ENCODE measurements around the gene PDZD2.
A peak's percentile ranks its signal among the peaks of the same experiment; 100 is the strongest.

The PDZD2 gene

DNA sequence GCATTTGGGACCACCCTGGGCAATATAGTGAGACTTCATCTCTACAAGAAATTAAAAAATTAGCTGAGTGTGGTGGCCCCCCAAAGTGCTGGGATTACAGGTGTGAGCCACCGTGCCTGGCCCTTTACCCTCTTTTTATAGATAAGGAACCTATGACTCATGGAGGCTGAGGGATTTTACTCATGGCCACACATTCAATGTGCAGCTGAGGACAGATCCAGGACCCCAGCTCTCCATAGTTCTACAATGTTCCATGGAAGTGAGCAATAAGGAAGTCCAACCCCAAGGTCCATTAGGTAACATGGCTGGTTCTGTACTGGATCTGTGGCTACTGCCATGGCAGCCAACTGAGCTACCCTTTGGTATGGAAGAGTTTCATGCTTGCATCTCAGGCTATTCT is 25.3 kb upstream of the PDZD2 start:
- no peak overlapping the region for H3K9ac ChIP-seq
- H3K79me2 ChIP-seq, result no peaks in the 10 kb centered on the region
- H3K4me1 ChIP-seq, result no peaks in the 10 kb centered on the region
- H3K27me3 ChIP-seq (ENCODE audit: control insufficient read depth, insufficient read depth, low read length), result no peaks in the 10 kb centered on the region
- H3K36me3 ChIP-seq (ENCODE audit: control insufficient read depth, insufficient read depth, low read length), result no peaks in the 10 kb centered on the region
- H3K27ac ChIP-seq, result no peak overlapping the region
- H2AFZ ChIP-seq, result no peak overlapping the region
- H3K9me3 ChIP-seq (ENCODE audit: control insufficient read depth, low read length), result no peaks in the 10 kb centered on the region
- no peak overlapping the region for H3K4me2 ChIP-seq (ENCODE audit: low read length)
- TF ChIP-seq, protein P1, sequence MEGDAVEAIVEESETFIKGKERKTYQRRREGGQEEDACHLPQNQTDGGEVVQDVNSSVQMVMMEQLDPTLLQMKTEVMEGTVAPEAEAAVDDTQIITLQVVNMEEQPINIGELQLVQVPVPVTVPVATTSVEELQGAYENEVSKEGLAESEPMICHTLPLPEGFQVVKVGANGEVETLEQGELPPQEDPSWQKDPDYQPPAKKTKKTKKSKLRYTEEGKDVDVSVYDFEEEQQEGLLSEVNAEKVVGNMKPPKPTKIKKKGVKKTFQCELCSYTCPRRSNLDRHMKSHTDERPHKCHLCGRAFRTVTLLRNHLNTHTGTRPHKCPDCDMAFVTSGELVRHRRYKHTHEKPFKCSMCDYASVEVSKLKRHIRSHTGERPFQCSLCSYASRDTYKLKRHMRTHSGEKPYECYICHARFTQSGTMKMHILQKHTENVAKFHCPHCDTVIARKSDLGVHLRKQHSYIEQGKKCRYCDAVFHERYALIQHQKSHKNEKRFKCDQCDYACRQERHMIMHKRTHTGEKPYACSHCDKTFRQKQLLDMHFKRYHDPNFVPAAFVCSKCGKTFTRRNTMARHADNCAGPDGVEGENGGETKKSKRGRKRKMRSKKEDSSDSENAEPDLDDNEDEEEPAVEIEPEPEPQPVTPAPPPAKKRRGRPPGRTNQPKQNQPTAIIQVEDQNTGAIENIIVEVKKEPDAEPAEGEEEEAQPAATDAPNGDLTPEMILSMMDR (IDR thresholded peaks at IDR 0.05), result no peak
- no peak overlapping the region for H3K4me3 ChIP-seq (ENCODE audit: low read depth, low read length)

GRCh38 chr5:31614151-31615020 is 24.5 kb upstream of the PDZD2 start:
- H3K9me3 ChIP-seq (ENCODE audit: control insufficient read depth, low read length), result no peaks in the 10 kb centered on the region

DNA sequence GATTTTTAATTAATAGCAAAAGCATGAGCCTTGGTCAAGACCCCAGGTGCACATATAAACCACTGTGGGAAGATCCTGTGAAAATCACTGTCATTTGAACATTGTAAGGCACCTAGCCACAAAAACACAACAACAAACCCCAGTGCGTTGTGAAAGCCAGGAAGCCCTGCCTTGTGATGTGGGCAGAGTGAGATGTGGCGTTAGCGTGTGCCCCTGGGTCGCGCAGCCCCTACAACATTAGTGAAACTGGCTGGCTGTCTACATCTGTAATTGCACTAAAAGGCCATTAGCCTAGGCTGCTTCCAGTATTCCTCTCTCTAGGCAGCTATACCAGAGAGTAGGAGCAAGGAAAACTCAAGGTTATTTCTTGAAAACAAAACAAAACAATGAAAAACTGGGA is 21.1 kb upstream of the PDZD2 start:
- Histone ChIP-seq H3K36me3 (ENCODE audit: control insufficient read depth, insufficient read depth, low read length) (no peaks in the 10 kb centered on the region), H3K79me2 (no peaks in the 10 kb centered on the region), H3K4me3 (ENCODE audit: low read depth, low read length) (no peak overlapping the region), H3K4me1 (no peaks in the 10 kb centered on the region), H3K27me3 (ENCODE audit: control insufficient read depth, insufficient read depth, low read length) (no peaks in the 10 kb centered on the region), H3K9ac (no peak overlapping the region), H2AFZ (peak overlapping the region; percentile 69), H3K9me3 (ENCODE audit: control insufficient read depth, low read length) (no peaks in the 10 kb centered on the region), H3K4me2 (ENCODE audit: low read length) (no peak overlapping the region), H3K27ac (no peak overlapping the region)
- TF ChIP-seq, protein P1 (IDR thresholded peaks at IDR 0.05), result no peak

More at GRCh38 chr5:31614151-31615020, 24.5 kb upstream of the PDZD2 start:
- Histone ChIP-seq H3K27ac (no peak overlapping the region), H3K36me3 (ENCODE audit: control insufficient read depth, insufficient read depth, low read length) (no peaks in the 10 kb centered on the region), H3K79me2 (no peaks in the 10 kb centered on the region), H3K4me3 (ENCODE audit: low read depth, low read length) (no peak overlapping the region), H3K4me2 (ENCODE audit: low read length) (no peak overlapping the region), H3K27me3 (ENCODE audit: control insufficient read depth, insufficient read depth, low read length) (no peaks in the 10 kb centered on the region), H2AFZ (no peak overlapping the region), H3K9ac (no peak overlapping the region), H3K4me1 (no peaks in the 10 kb centered on the region)
- TF ChIP-seq, protein P1 (IDR thresholded peaks at IDR 0.05), result no peak

GRCh38 chr5:31620026-31620425 is 18.9 kb upstream of the PDZD2 start:
- Histone ChIP-seq H3K27ac (no peak overlapping the region), H3K4me3 (ENCODE audit: low read depth, low read length) (no peak overlapping the region), H3K9ac (no peak overlapping the region), H3K36me3 (ENCODE audit: control insufficient read depth, insufficient read depth, low read length) (no peaks in the 10 kb centered on the region), H3K4me1 (no peaks in the 10 kb centered on the region), H3K4me2 (ENCODE audit: low read length) (no peak overlapping the region), H2AFZ (no peak overlapping the region), H3K79me2 (no peaks in the 10 kb centered on the region), H3K27me3 (ENCODE audit: control insufficient read depth, insufficient read depth, low read length) (no peaks in the 10 kb centered on the region), H3K9me3 (ENCODE audit: control insufficient read depth, low read length) (no peaks in the 10 kb centered on the region)
- TF ChIP-seq, protein P1 (IDR thresholded peaks at IDR 0.05), result no peak

- TF ChIP-seq, protein P1 (IDR thresholded peaks at IDR 0.05), result no peak
- H3K79me2 ChIP-seq, result no peaks in the 10 kb centered on the region
- H3K27me3 ChIP-seq (ENCODE audit: control insufficient read depth, insufficient read depth, low read length), result no peaks in the 10 kb centered on the region
Measured at GRCh38 chr5:31623249-31623648, 15.7 kb upstream of the PDZD2 start.

More at GRCh38 chr5:31623249-31623648, 15.7 kb upstream of the PDZD2 start:
- Histone ChIP-seq H3K4me2 (ENCODE audit: low read length) (no peak overlapping the region), H3K36me3 (ENCODE audit: control insufficient read depth, insufficient read depth, low read length) (no peaks in the 10 kb centered on the region), H3K4me1 (no peaks in the 10 kb centered on the region), H3K9ac (no peak overlapping the region), H3K27ac (no peak overlapping the region), H3K4me3 (ENCODE audit: low read depth, low read length) (no peak overlapping the region), H2AFZ (no peak overlapping the region), H3K9me3 (ENCODE audit: control insufficient read depth, low read length) (no peaks in the 10 kb centered on the region)
